PFSK-1 (cell line): ENCODE data around the gene AIF1L.

Source experiments
- POLR2AphosphoS5 ChIP-seq: IDR thresholded peaks from 2 replicates; pipeline ENCODE4 v1.6.1; 2012; ENCODE audit warnings: low read depth, mild to moderate bottlenecking, control low read depth, low read length, moderate library complexity
- REST ChIP-seq, 2 experiments: IDR thresholded peaks; 2 replicates each; pipeline versions ENCODE4 v1.6.1 to v1.8.0; 2011 to 2012; ENCODE audit warnings: low read depth in 2 of 2, low read length in 2 of 2, control low read depth in 1 of 2, inconsistent platforms in 1 of 2, mild to moderate bottlenecking in 1 of 2, moderate library complexity in 1 of 2; ENCODE audit not compliant: insufficient read depth in 1 of 2
- SIN3A ChIP-seq: IDR thresholded peaks from 2 replicates; pipeline ENCODE4 v1.6.1; 2012; ENCODE audit warnings: mild to moderate bottlenecking, low read length, moderate library complexity, borderline replicate concordance; ENCODE audit not compliant: insufficient read depth
- TAF1 ChIP-seq: IDR thresholded peaks from 2 replicates; pipeline ENCODE4 v1.6.1; 2012; ENCODE audit warnings: low read length, control low read depth, borderline replicate concordance; ENCODE audit not compliant: insufficient read depth

GRCh38 chr9:131148276-131148675, 51.9 kb downstream of the AIF1L start:
- TF ChIP-seq TAF1 (no peak), POLR2AphosphoS5 (no peak), SIN3A (no peak), REST (IDR thresholded peaks at IDR 0.05; ENCODE audit: insufficient read depth in 1 of 2, low read depth in 2 of 2, low read length in 2 of 2) (no peak)
